Gastrocnemius medialis (tissue), 4 donors: ENCODE results near the gene SELENOF. TPM values are rescaled to one million over a fixed set of nuclear protein-coding genes. Genes with fewer than 3 reads are reported as not detected.
A peak's percentile ranks its signal among the peaks of the same experiment; 100 is the strongest.

Experiments used
- ATAC-seq, 2 donors: fragments of 150-250 bp; one replicate each; pipeline ENCODE4 v1.9.1; 2016
- DNase-seq, 2 donors: peaks; one replicate each; pipeline ENCODE4 v3.0.0-alpha.2; 2019
- H3K27ac ChIP-seq, 4 donors: fragments of 200-600 bp; sonication (generic); 1 replicate in 1 of 4; 2 replicates in 3 of 4; pipeline ENCODE4 v1.5.1; 2016 to 2018; ENCODE audit warnings: mild to moderate bottlenecking in 2 of 4, moderate library complexity in 1 of 4
- H3K27me3 ChIP-seq, 3 donors: fragments of 200-600 bp; sonication (generic) in 2 of 3; 1 replicate in 1 of 3; 2 replicates in 2 of 3; pipeline versions ENCODE4 v1.5.1 to v1.6.0; 2016 to 2019; ENCODE audit warnings: mild to moderate bottlenecking in 1 of 3, moderate library complexity in 1 of 3
- H3K36me3 ChIP-seq, 2 donors: fragments of 200-600 bp; sonication (generic) in 1 of 2; one replicate each; pipeline ENCODE4 v1.5.1; 2017 to 2018
- H3K4me1 ChIP-seq, 2 donors: fragments of 200-600 bp; sonication (generic) in 1 of 2; one replicate each; pipeline ENCODE4 v1.5.1; 2016 to 2017; ENCODE audit warnings: mild to moderate bottlenecking in 2 of 2
- H3K4me3 ChIP-seq, 4 donors: fragments of 200-600 bp; sonication (generic) in 3 of 4; 1 replicate in 1 of 4; 2 replicates in 3 of 4; pipeline ENCODE4 v1.5.1; 2016 to 2019; ENCODE audit warnings: mild to moderate bottlenecking in 2 of 4
- H3K9me3 ChIP-seq, 3 donors: fragments of 200-600 bp; sonication (generic) in 2 of 3; 1 replicate in 1 of 3; 2 replicates in 2 of 3; pipeline ENCODE4 v1.5.1; 2016 to 2019
- CTCF ChIP-seq, 5 experiments: fragments of 450-650 bp in 3 of 5; fragments of 200-600 bp in 2 of 5; sonication (generic) in 2 of 5; IDR thresholded peaks in 4 of 5; conservative IDR thresholded peaks in 1 of 5; 1 replicate in 4 of 5; 2 replicates in 1 of 5; pipeline ENCODE4 v1.5.1; 2016 to 2019; ENCODE audit warnings: antibody characterized with exemption in 5 of 5, mild to moderate bottlenecking in 3 of 5, moderate library complexity in 3 of 5
- POLR2A ChIP-seq, 2 donors: fragments of 450-650 bp; IDR thresholded peaks; one replicate each; pipeline ENCODE4 v1.6.1; 2017; ENCODE audit warnings: antibody characterized with exemption in 2 of 2, mild to moderate bottlenecking in 2 of 2, moderate library complexity in 2 of 2
- in situ Hi-C, 4 donors: fragments of 200-750 bp; cut with MboI; loops; one replicate each; pipeline versions ENCODE4 v1.15.0 to v1.8.0; 2017; ENCODE audit warnings: low sequenced_read_pairs in 4 of 4
- intact Hi-C: fragments of 100-400 bp; cut with DNase I; formaldehyde crosslinking; loops from one replicate; pipeline ENCODE4 v1.15.1; 2023; ENCODE audit warnings: low total_unique reads
- total RNA-seq, 4 donors: library from RNA; depleted of rRNA; stranded (reverse); fragments of >200 nt; gene quantifications; one replicate each; pipeline versions ENCODE4 v1.1.0 to v1.2.3, GENCODE V29; 2016

Gene SELENOF
- total RNA-seq, 4 donors from 2014 or later, result 41.3 to 66.8 (median 47.2) TPM

GRCh38 chr1:86922445-86922844 is 8.5 kb upstream of the SELENOF start:
- no peak for TF ChIP-seq POLR2A (IDR thresholded peaks at IDR 0.05)
- no peak for ATAC-seq
- intact Hi-C loops (no loop called here), in situ Hi-C loops (loop anchor here in 3 of 4 donors (25.0 kb wide), 3 partner anchors 210 to 1765 kb away; partner anchors contain the start of genes LMO4 (in 1 of the 3), PKN2 (in 1 of the 3) and SH3GLB1 (in 1 of the 3))
- no peak overlapping the region for H3K27ac ChIP-seq
- no peak overlapping the region for H3K4me3 ChIP-seq
- H3K36me3 ChIP-seq, result no peaks in the 10 kb centered on the region
- no peak for DNase-seq
- no peaks in the 10 kb centered on the region for H3K9me3 ChIP-seq
- H3K4me1 ChIP-seq, result no peaks in the 10 kb centered on the region
- H3K27me3 ChIP-seq, result no peaks in the 10 kb centered on the region

- Histone ChIP-seq H3K27me3 (no peaks in the 10 kb centered on the region), H3K4me3 (no peak overlapping the region), H3K27ac (no peak overlapping the region), H3K4me1 (peaks cover 19 to 25% of the 10 kb centered on the region in 2 donors), H3K36me3 (no peaks in the 10 kb centered on the region), H3K9me3 (no peaks in the 10 kb centered on the region)
- no peak for TF ChIP-seq POLR2A (IDR thresholded peaks at IDR 0.05)
- TF ChIP-seq CTCF (IDR thresholded peaks at IDR 0.05 in 4 of 5, conservative IDR thresholded peaks at IDR 0.05 in 1 of 5), result no peak
- ATAC-seq (no peak), DNase-seq (no peak)
- intact Hi-C loops (no loop called here), in situ Hi-C loops (loop anchor here in 3 of 4 donors (10.0 to 25.0 kb wide), 4 partner anchors 204 to 1771 kb away; partner anchors contain the start of genes SH3GLB1 (in 2 of the 3), LMO4 (in 1 of the 3) and PKN2 (in 1 of the 3))
Observed at GRCh38 chr1:86916752-86917151, 2.8 kb upstream of the SELENOF start.

- H3K27ac ChIP-seq, result peak overlapping the region; percentile 86 to 97 (median 90)
- H3K27me3 ChIP-seq, result no peaks in the 10 kb centered on the region
- no peaks in the 10 kb centered on the region for H3K36me3 ChIP-seq
- peak overlapping the region; percentile 76 to 99 (median 88) for H3K4me3 ChIP-seq
- in situ Hi-C loops (loop anchor here in 3 of 4 donors (10.0 to 25.0 kb wide), 4 partner anchors 203 to 1772 kb away; partner anchors contain the start of genes SH3GLB1 (in 2 of the 3), LMO4 (in 1 of the 3) and PKN2 (in 1 of the 3)), intact Hi-C loops (loop anchor here (1.0 to 2.0 kb wide), 3 partner anchors 141 to 413 kb away; partner anchors contain the start of genes LMO4 and SH3GLB1)
- peaks cover 19 to 33% of the 10 kb centered on the region in 2 donors for H3K4me1 ChIP-seq
- ATAC-seq, result no peak
- no peaks in the 10 kb centered on the region for H3K9me3 ChIP-seq
- no peak for DNase-seq
- TF ChIP-seq CTCF (IDR thresholded peaks at IDR 0.05 in 4 of 5, conservative IDR thresholded peaks at IDR 0.05 in 1 of 5) (no peak), POLR2A (IDR thresholded peaks at IDR 0.05) (peak in 1 of 2 donors; percentile 40)
Observed at GRCh38 chr1:86915737-86916235, 1.9 kb upstream of the SELENOF start.

- no peaks in the 10 kb centered on the region for H3K27me3 ChIP-seq
- H3K27ac ChIP-seq, result peak overlapping the region; percentile 86 to 97 (median 90)
- H3K9me3 ChIP-seq, result no peaks in the 10 kb centered on the region
- H3K36me3 ChIP-seq, result no peaks in the 10 kb centered on the region
- TF ChIP-seq CTCF (IDR thresholded peaks at IDR 0.05 in 4 of 5, conservative IDR thresholded peaks at IDR 0.05 in 1 of 5), result no peak
- TF ChIP-seq POLR2A (IDR thresholded peaks at IDR 0.05), result peak in 1 of 2 donors; percentile 41
- ATAC-seq (peak; percentile 28 to 36), DNase-seq (peak; percentile 32 to 55)
- peaks cover 19 to 34% of the 10 kb centered on the region in 2 donors for H3K4me1 ChIP-seq
- in situ Hi-C loops (loop anchor here in 3 of 4 donors (10.0 to 25.0 kb wide), 4 partner anchors 203 to 1772 kb away; partner anchors contain the start of genes SH3GLB1 (in 2 of the 3), LMO4 (in 1 of the 3) and PKN2 (in 1 of the 3)), intact Hi-C loops (loop anchor here (1.0 to 5.0 kb wide), 4 partner anchors 83 to 414 kb away; partner anchors contain the start of genes LMO4 and SH3GLB1)
- peak overlapping the region; percentile 76 to 99 (median 88) for H3K4me3 ChIP-seq
Observed at GRCh38 chr1:86914998-86915736, 1.2 kb upstream of the SELENOF start.
